GM19240 (cell line): ENCODE data around the gene GLRA1.
"Not testable (repeated sequence)": the region's sequence is repeated elsewhere in the genome, so short reads cannot be mapped to it uniquely, and the experiment has no call there.

ENCODE experiments used
- DNase-seq: peaks from one replicate; pipeline ENCODE4 v3.0.0; 2011; ENCODE audit warnings: low spot score; ENCODE audit not compliant: insufficient read length

Gene GLRA1

DNA sequence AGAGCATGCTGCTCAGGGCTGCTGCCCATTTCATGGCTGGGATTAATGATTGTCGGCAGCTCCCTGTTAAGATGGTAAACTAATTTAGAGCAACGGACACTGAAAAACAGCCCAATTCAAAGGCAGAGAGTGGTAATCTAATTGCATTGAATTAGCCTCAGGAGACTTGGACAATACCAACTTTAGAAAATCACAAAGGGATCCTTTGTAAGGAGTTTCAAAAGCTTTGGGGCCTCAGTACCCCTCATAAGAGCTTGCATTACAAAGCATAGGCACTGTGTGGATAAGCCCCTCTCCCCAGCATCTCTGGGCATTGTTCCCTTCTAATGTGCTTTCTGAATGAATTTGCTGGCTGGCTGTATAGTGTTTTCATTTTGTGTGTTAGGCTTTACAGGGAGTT is 6.7 kb downstream of the GLRA1 start:
- no peak for DNase-seq

DNA sequence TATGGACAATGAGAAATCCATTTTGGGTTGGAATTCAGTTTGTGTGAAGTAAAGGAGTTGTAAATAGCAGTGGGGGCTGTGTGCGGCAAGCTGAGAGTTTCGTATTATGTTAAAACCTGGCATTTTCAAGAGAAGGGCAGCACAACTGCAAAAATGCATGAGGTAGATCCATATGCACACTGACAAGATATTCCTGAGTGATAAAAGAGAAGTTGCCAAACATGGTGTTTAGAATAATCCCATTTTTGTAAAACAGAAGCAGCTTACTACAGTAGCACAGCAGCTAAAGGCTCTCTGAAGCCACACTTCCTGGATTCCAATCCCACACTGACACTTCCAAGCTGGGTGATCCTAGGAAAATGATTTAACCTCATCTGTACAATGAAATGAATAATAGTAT is 11.2 kb downstream of the GLRA1 start:
- no peak for DNase-seq

DNA sequence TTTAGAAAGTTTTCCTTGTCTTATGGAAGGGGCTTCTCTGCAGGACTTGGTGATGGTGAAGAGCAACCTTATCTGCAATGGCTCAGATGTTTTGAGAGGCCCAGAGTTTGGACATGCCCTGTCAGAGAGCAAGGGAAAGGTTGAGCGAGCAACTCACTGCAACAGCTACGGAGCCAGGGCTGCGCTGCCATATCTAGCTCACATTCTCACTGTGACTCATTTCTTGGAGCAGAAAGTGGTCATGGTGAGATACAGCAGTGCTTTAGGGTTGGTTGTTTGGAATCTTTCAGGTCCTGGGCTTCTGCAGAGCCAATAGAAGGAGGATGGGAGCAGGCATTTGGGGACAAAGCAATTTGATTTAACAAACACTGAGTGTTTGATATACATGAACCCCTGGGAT is 12.3 kb downstream of the GLRA1 start:
- no peak for DNase-seq

DNA sequence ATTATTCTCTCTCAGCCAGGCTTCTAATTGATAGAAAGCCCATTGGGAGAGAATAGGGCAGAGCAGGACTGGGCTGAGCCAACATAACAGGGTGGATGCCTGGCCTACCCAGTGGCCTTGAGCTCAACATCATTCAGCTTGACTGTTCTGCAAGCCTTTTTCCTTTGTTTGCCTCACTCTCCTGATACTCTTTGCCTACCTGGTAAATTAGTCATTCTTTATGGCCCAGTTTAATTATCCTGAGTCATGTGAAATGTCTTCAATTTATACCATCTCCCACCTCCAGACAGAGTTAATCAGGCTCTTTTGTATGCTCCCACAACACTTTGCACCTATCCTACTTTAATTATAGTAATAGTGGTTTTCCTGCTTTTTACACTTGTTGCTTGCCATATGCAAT is 13.6 kb downstream of the GLRA1 start:
- DNase-seq: no peak

DNA sequence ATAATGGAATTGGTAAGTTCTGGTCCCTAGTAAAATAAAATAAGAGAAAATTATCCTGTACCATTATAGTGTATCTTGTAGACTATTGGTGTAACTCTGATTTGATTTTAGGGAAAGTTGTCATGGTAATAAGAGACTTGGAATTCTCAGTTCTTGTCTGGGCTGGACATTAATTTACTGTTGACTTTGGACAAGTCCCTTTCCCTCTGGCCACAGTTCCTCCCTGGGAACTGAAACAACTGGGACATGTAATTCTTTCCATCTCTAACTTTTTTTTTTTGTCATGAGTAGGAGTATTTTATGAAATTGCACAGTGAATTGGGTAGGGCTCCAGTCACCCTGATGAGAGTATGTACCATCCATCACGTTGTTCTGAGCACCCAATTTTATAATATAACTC is 15.0 kb downstream of the GLRA1 start:
- DNase-seq: no peak

DNA sequence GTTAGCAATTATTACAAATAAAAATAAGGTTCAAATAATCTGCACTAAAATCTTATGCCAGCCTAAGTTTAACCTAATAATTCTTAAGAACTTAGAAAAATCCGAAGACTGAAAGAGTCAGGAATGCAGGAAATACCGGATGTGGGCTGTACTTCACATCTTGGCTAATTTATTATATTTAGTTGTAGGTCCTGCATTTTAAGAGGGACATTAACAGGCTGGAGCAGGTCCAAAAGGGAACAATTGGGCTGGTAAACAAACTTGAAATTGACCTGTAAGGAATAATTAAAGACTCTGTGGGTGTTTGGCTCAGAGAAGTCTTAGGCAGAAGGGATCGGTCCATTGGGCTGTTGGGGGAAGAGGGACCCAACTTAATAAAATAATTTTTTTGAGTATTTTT is 18.4 kb downstream of the GLRA1 start:
- no peak for DNase-seq

DNA sequence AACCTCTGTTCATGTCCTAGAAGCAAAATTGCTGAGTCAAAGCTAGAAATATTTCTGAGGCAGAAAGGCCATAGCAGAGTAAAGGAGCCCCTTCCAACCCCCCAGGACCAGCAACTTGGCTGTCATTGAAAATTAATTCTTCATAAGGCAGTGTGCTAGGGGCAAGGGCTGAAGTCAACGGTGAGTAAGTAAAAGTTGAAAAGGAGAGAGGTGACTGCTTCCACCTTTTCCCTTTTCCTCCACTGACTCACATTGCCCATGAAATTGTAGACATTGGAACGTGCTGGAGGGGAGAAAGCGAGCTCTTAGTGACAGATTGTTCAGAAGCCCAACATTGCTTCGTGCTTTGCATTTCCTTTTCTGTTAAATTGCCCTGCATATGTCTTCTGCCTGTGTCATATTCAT is 19.1 kb downstream of the GLRA1 start:
- no peak for DNase-seq

DNA sequence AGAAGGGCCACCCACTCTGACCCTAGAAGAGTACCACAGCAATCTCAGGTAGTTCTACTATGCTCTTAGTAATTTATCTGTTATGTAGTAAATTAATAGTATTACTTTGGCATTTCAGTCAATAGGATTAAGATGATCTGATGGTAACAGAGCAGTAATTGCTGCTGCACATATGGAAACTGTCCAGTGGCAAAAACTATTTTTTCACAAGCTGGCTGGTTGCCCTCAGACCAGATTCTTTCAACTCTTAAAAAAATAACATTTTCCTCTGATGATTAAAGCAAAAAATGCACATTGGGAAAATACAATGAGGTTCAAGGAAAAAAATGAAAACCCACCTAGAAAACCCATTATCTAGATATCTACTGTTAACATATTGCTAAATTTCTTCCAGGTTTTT is 19.7 kb downstream of the GLRA1 start:
- DNase-seq: no peak

DNA sequence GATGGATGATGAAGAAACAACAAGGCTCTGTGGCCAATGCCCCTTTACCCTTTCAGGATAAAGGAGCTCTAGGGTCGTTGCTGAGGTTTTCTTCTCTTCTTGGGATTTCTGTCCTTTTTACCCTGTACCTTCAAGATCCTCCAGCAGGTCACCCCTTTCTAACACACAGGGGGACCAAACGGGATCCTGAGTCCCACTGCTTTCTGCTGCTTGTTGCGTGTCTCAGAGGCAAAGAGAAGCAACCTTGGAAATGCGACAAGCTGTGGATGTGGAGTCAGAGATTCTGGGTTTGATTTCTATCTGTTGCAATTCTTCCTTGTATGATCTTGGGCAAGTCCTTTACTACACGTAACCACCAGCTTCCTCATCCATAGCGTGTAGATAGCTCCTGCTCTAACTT is 20.5 kb downstream of the GLRA1 start:
- no peak for DNase-seq

DNA sequence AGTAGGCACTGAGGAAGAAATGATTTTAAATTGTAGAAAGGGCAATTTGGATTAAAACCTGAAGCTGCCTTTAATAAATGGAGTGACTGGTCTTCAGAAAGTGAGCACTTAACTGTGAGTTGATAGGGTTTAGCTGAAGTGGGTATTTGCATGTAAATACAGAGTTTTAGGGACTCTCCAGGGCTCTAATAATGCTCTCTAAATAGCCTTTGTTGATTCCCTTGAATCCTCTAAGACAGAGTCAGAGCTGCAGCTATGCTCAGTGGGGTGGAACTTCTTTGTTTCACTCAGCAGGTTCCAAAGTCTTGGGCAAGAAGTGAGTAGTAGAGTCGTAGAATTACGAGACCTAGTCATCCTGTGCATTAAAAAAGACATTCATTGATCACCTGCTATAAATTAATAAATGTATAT is 21.4 kb downstream of the GLRA1 start:
- DNase-seq: peak; percentile 33

DNA sequence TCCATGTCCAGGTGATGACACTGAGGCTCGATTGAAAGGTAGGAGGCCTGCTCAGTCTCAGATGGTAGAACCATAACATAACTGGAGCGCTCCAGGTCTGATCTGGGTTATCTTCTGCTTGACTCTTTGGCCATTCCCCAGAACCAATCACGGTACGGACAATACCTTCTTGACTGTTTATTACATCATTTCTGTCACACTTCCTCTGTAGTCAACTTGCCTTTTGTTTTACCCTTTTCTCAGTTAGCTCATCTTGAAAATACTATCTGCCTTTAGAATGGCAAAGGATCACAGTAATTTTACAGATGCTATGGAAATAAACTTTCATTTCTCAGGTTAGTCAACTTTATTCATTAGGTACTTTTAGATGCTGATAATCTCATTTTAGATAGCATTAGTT is 22.4 kb downstream of the GLRA1 start:
- no peak for DNase-seq

DNA sequence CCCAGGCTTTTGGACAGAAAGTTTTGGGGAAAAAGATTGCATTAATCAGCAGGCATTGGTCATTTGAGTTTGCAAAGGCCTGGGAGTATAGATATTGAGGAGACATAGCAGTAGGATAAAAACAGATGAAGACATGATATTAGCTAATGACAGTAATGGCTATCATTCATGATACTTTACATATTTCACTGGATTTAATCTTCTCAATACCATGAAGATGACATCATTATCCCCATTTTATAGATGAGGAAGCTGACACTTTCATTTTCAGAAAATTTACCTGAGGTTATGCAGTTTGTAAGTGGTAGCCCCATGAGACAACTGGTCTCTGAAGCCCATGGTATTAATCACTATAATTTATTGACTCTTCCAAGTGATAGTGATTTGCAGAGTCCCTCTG is 23.0 kb downstream of the GLRA1 start:
- DNase-seq: no peak

DNA sequence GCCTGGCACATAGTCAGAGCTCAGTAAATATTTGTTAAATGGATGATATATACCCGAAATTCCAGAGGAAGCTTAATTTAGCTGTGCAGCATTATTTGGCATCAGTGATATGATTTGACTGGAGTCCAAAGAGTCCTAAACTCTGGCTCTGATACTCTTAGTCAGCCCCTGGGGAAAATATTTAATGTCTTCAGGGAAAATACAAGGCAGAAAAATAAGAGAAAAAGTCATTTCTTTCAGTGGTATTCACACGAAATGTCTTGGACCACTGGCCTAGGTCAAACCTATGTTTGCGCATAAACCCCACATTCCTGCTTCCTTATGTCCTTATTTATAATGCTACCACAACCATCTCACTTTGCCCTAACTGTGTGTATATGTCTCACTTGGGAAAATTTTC is 23.8 kb downstream of the GLRA1 start:
- no peak for DNase-seq

DNA sequence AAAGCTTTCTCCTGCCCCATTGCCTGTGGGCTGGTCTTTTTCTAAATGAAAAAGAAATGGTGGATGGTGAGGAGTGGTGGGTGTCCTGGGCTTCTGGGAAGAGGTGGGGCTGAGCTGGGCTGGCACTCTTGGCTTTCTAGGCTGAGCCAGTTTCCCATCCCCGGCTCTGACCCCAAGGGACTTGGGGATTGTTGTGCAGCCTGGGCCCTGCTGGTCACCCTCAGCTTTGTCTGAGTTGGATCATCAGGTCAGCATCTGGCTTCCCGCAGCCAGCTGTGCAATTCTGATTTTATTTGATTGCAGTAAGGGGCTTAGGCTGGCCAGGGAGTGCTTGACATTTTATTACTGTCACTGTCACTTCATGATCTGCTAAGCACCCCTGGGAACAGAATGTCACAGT is 25.3 kb downstream of the GLRA1 start:
- no peak for DNase-seq

DNA sequence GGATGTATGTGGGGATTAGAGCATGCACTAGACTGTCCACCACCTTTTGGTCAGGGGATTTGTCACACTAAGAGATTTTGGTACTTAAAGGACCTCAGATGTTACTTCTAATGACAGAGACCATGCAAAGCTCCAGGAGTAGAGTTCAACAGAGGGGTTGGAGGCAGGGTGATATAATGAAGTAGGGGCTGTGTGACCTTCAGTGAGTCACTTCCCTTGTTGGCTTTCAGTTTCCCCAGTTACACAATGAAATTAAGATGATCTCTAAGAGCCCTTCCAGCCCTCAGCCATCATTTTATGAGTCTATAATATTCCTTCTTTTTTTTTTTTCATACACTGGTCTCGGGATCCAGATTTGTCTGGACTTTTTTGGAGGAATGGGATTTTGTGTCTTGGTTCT is 26.8 kb downstream of the GLRA1 start:
- no peak for DNase-seq

DNA sequence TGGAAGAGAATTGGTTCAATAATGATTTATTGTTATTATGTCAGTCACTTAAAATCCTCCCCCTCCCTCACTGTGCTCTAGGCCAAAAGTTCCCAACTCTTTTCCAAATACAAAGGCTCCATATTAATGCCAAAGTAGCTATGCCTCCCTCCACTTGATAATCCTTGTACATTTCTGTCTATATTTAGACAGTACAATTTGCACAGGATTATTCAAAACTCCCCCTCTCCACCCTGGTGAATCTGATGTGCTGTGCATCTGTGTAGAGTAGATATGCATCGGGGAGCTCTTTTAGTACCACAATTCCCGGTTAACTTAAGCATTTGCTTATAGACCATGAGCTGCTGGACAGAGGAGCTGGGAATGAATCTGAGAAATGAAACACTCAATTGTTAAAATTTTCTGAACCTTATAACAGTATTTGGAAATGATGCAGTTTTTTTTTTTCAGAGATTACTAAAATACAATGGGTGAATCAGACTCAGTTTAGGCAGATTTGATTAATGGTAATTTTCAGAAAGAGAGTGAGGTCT is 27.6 kb downstream of the GLRA1 start:
- DNase-seq: no peak

DNA sequence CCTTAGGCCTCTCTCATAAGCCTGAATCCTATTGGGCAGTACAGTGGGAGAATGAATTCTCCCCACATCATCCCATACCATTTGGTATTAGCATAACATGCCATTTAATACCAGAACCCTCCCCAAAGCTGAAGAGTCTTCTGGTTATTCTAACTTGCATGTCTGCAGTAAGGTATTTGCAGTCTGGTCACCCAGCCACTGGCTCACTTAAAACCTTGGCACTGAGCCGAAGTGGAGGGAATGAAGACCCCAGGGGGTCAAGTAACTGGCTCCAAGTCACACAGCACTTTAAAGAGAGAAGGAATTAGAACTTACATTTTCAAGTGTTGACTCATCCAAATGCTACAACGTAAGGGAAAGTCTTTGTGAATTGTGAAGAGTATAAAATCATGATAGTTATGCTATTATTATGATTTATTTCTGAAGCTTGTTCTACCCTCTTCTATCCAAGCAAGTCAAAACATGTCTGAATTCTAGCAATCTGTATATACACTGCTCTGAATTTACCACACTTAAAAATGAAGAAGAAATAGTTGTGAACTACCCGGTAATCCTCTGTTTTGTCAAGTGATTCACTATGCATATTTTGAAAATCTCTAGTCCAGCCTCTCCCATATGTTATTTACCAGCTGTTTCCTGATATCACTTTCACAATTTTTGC is 28.5 kb downstream of the GLRA1 start:
- no peak for DNase-seq

DNA sequence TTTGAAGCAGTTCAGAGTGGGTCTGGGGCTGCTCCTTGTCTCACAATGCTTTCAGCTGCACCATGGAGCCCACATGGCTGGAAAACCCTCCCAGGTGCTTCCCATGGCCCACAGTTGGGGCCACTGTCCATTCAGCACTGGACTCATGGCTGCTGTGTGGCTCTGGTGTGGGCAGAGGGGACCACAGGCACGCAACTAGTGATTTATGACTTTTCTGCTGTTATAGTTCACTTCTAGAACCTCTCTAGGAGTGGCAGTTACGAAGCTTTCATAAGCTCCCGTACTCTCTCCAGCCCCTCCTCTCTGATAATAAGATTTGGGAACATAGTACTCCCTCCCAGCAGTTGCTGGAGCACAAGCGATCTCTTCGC is 29.0 kb downstream of the GLRA1 start:
- DNase-seq: no peak

DNA sequence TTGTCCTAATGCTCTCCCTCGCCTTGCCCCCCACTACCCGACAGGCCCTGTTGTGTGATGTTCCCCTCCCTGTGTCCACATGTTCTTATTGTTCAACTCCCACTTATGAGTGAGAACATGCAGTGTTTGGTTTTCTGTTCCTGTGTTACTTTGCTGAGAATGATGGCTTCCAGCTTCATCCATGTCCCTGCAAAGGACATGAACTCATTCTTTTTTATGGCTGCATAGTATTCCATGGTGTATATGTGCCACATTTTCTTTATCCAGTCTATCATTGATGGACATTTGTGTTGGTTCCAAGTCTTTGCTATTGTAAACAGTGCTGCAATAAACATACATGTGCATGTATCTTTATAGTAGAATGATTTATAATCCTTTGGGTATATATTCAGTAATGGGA is 31.2 kb downstream of the GLRA1 start:
- DNase-seq: not testable (repeated sequence)

DNA sequence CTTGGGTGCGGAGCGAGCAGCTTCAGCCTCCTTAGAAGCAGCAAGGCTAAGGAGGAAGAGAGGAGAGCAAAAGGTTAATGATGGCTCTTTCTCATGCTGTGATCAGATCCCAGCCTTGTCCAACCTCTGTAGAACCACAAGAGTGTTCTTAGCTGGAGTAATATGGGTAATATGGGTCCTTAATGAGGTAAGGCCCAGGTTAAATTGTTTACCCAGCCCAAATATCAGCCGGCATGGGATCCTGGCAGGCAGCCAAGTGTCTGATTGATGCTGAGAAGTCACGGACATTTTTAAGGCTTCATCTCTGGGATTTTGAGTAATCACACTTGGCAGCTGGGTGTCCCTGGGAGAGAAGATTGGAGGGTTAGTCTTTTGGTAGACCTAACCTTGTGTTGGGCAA is 32.3 kb downstream of the GLRA1 start:
- DNase-seq: no peak

DNA sequence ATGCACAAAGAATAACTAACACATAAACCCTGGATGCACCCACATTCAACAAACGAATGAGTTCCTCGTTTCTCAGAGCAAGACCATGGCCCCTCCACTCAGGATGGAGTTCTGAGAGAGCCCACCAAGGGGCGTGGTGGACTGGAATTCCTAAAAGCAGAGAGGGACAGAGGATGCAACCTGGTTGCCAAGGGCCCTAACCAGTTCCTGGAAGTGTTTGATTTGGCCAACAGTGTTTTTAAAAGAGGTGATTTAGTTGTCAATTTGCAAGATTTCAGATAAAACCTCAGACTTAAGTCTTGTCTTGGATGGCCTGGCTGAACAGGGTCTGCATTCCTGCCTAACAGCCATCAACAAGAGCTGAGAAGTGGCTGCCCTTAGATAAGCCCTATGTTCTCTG is 34.4 kb downstream of the GLRA1 start:
- DNase-seq: no peak

DNA sequence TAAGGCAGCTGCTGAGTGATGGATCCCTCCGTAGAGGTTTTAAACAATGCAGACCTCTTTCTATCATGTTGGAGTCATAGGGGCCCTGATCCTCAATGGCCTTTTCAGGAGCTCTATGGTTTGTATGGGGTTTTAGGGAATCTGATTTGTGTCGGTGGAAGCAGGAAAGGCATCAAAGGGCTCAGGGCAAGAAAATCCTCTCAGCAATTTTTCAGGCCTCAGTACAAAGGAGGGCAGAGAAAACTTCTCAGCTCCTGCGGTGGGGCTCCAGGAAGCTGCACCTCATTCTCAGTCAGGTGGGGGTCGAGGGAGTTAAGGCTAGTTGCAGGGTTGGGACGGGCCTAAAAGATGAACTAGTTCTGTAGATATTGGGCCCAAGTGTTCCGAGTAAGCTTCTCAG is 35.0 kb downstream of the GLRA1 start:
- DNase-seq: no peak

DNA sequence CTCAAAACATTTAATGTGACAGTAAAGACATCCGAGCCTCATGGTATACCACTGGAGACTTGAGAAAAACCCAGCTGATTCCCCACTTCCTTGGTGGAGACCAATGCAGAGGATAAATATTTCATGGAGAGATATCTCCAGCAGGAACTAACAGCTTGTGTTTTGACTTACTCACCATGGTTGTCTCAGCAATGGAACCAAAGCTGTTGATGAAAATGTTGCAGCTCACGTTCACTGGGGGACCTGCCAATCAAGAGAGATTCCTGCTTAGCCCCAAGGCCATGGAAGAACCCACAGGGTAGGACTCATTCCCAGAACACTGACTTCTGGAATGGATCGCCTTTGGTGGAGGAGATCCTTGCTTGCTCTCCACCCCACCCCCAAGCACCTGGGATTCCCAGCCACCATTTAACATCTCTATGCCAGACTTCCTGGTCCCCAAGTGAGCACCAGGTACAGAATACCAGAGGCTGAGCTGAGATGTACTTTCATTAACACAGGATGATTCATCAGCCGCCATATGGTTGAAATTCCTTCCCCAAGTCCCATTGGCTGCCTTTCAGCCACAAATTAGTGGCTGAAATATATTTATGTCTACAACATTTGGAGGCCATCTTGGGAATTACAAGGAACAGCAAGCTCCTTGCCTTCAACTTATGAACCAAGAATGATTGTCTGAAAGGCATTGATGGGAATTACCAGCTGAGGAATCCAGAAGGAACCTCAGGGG is 37.9 kb downstream of the GLRA1 start:
- DNase-seq: no peak
